Epithelial cell of proximal tubule (primary cell): Measurements from ENCODE around the gene SDCCAG8. TPM values are rescaled to one million over a fixed set of nuclear protein-coding genes. Genes with fewer than 3 reads are reported as not detected.

Experiments used
- DNase-seq: peaks from one replicate; pipeline ENCODE4 v3.0.0-alpha.2; 2011; ENCODE audit warnings: low read depth
- H3K4me3 ChIP-seq: 2 replicates; pipeline ENCODE4 v1.5.1; 2011; ENCODE audit warnings: low read depth, mild to moderate bottlenecking, low read length
- CTCF ChIP-seq: conservative IDR thresholded peaks from 2 replicates; pipeline ENCODE4 v1.5.1; 2012; ENCODE audit warnings: low read depth, mild to moderate bottlenecking, low read length
- total RNA-seq: library from RNA; depleted of rRNA; stranded (reverse); fragments of >200 nt; gene quantifications from 2 replicates; pipeline ENCODE4 v1.2.3, GENCODE V29; 2015

SDCCAG8 gene
- total RNA-seq, 1 donor from 2014 or later, result 86.9 TPM

- no peak overlapping the region for H3K4me3 ChIP-seq
- no peak for TF ChIP-seq CTCF
- no peak for DNase-seq
These were observed 119.8 kb downstream of the SDCCAG8 start for GRCh38 chr1:243375596-243375995.

DNA sequence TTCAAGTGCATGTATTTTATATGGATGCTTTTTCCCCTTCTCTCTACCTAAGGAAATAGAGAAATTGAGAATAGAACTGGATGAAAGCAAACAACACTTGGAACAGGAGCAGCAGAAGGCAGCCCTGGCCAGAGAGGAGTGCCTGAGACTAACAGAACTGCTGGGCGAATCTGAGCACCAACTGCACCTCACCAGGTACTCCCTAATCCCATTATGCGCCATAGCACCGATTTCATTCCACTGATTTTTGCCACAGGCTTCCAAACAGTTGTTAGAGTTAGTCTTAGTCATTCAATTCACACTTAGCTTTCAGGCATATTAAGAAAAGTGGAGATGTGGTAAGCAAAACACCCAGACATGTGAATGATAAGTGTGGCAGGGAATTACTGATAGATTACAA lies 122.8 kb downstream of the SDCCAG8 start:
- DNase-seq, result no peak
- no peak overlapping the region for H3K4me3 ChIP-seq
- TF ChIP-seq CTCF, result no peak

GRCh38 chr1:243379208-243379607 lies 123.4 kb downstream of the SDCCAG8 start:
- no peak for DNase-seq
- no peak for TF ChIP-seq CTCF
- no peak overlapping the region for H3K4me3 ChIP-seq

- DNase-seq, result no peak
- H3K4me3 ChIP-seq, result no peak overlapping the region
- no peak for TF ChIP-seq CTCF
These were observed 123.9 kb downstream of the SDCCAG8 start for GRCh38 chr1:243379706-243380105.

DNA sequence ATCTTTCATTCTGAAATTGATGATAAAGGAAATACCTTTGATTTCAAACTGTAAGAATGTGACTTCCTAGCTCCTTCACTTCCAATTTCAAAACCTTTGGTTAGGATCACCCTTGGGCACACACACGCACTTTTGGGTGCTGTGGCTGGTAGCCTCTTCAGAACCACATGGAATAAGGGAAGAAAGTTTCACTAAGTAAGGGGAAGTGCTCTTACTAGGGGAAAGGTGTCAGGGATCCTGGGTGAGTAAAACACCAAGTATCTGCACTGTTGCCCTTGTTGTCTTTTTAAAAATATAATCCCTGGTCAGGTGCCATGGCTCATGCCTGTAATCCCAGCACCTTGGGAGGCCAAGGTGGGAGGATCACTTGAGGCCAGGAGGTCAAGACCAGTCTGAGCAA lies 132.4 kb downstream of the SDCCAG8 start:
- TF ChIP-seq CTCF, result no peak
- DNase-seq, result no peak
- H3K4me3 ChIP-seq, result no peak overlapping the region

GRCh38 chr1:243390162-243390791 lies 134.4 kb downstream of the SDCCAG8 start:
- no peak overlapping the region for H3K4me3 ChIP-seq
- DNase-seq, result no peak
- TF ChIP-seq CTCF, result no peak

DNA sequence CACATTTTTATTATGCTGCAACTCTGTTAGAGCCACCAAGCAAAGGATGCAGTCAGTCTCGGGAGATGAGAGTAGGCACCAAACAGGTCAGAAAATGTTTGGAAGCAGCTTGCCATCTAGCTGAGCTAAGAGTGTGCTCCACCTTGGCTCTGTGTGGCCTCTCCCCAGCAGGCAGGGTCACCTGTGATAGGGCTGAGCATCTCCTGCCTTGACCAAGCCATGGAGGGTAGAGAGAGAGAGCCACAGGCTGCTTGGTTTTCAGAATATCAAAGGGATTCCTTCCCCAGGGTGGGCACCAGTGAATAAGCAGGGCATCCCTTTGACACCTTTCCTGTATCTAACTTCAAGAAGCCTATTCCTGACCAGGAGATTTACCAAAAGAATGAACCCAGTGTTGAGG lies 135.5 kb downstream of the SDCCAG8 start:
- TF ChIP-seq CTCF, result no peak
- no peak for DNase-seq
- H3K4me3 ChIP-seq, result no peak overlapping the region
